Aorta (tissue), 5 donors: ENCODE results near the gene DNHD1. TPM values are rescaled to one million over a fixed set of nuclear protein-coding genes. Genes with fewer than 3 reads are reported as not detected.
A peak's percentile ranks its signal among the peaks of the same experiment; 100 is the strongest.

Experiments
- ATAC-seq: fragments of 200-7000 bp; cut with Tn5 transposase; one replicate; pipeline ENCODE4 v1.9.1; 2022; ENCODE audit warnings: moderate library complexity; ENCODE audit not compliant: low FRiP score
- DNase-seq, 2 donors: peaks; one replicate each; pipeline ENCODE4 v3.0.0-alpha.2; 2020
- H3K27ac ChIP-seq, 2 donors: one replicate each; pipeline ENCODE4 v1.5.1; 2013; ENCODE audit warnings: low read length in 2 of 2, mild to moderate bottlenecking in 2 of 2, moderate library complexity in 2 of 2, control low read depth in 1 of 2, inconsistent platforms in 1 of 2, low read depth in 1 of 2
- H3K27me3 ChIP-seq, 2 donors: one replicate each; pipeline ENCODE4 v1.6.1; 2013; ENCODE audit warnings: control low read depth in 1 of 2, low read length in 1 of 2, mild to moderate bottlenecking in 1 of 2, moderate library complexity in 1 of 2; ENCODE audit not compliant: insufficient read depth in 2 of 2, control insufficient read depth in 1 of 2
- H3K36me3 ChIP-seq, 2 donors: one replicate each; pipeline ENCODE4 v1.6.1; 2013; ENCODE audit warnings: control low read depth in 1 of 2, low read length in 1 of 2, mild to moderate bottlenecking in 1 of 2; ENCODE audit not compliant: insufficient read depth in 2 of 2, control insufficient read depth in 1 of 2
- H3K4me1 ChIP-seq, 2 donors: one replicate each; pipeline ENCODE4 v1.6.1; 2013; ENCODE audit warnings: low read length in 2 of 2, control low read depth in 1 of 2, mild to moderate bottlenecking in 1 of 2, moderate library complexity in 1 of 2; ENCODE audit not compliant: insufficient read depth in 2 of 2, control insufficient read depth in 1 of 2
- H3K4me3 ChIP-seq, 2 donors: one replicate each; pipeline ENCODE4 v1.5.1; 2013; ENCODE audit warnings: low read length in 2 of 2, control low read depth in 1 of 2, mild to moderate bottlenecking in 1 of 2
- H3K9me3 ChIP-seq: one replicate; pipeline ENCODE4 v1.6.1; 2013; ENCODE audit warnings: mild to moderate bottlenecking, low read length; ENCODE audit not compliant: control insufficient read depth
- WGBS, 2 donors: extraction: QIAGEN DNeasy Blood & Tissue Kit; methylation state at CpG; one replicate each; pipeline ENCODE4 v1.1.7; 2013; 5-methylcytosine and 5-hydroxymethylcytosine counted together
- intact Hi-C, 2 donors: fragments of 100-400 bp; cut with DNase I; formaldehyde crosslinking; loops; one replicate each; pipeline versions ENCODE4 v1.14.2 to v1.15.0; 2022
- polyA plus RNA-seq, 2 donors: library from polyadenylated mRNA; stranded (reverse); fragments of 200-250 nt; gene quantifications; one replicate each; pipeline ENCODE4 v1.2.3, GENCODE V29; 2013
- total RNA-seq, 2 donors: library from RNA; stranded (reverse); fragmentation: NEBNext Ultra II Directional; extraction: Animal tissue kit (Norgen Biotek cat#: 25700); gene quantifications; one replicate each; pipeline ENCODE4 v1.2.1, GENCODE V29; 2021
- donor health status: healthy with polysubstance abuse.
- donor health status: Bipolar disorder and iron deficiency.
- donor health status: DM: no; HTN: no; CAD: no.
- donor health status: DM: no; HTN: no; CAD: no.
- donor health status: DM: yes; HTN: yes; CAD: no.

DNHD1 gene
- total and polyA plus RNA-seq, 4 donors = 1.9 to 28.1 (median 22.3) TPM

DNA sequence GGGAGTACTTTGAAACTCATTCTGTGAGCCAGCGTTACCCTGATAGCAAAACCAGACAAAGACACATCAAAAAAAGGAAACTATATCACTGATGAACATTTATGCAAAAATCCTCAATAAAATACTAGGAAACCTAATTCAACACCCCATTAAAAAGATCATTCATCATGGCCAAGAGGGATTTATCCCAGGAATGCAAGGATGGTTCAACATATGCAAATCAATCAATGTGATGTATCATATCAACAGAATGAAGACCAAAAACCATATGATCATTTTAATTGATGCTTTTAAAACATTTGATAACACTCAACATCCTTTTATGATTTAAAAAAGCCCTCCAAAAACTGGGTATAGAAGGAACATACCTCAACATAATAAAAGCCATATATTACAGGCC, 86.5 kb downstream of the DNHD1 start:
- WGBS, 2 donors = 93 to 98% methylated on average over 1 of the region's 1 CpG
- intact Hi-C loops = no loop called here

DNA sequence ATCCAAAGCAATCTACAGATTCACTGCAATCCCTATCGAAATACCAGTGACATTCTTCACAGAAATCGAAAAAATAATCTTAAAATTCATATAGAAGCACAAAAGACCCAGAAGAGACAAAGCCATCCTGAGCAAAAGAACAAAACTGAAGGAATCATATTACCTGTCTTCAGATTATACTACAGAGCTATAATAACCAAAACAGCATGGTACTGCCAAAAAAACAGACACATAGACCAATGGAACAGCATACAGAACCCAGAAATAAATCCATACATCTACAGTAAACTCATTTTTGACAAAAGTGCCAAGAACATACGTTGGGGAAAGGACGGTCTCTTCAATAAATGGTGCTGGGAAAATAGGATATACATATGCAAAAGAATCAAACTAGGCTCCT, 87.4 kb downstream of the DNHD1 start:
- ATAC-seq (no peak), DNase-seq (no peak)
- no peak overlapping the region for H3K4me3 ChIP-seq
- intact Hi-C loops = no loop called here
- no peak overlapping the region for H3K27ac ChIP-seq
- H3K4me1 ChIP-seq = no peaks in the 10 kb centered on the region
- H3K36me3 ChIP-seq = no peaks in the 10 kb centered on the region
- H3K27me3 ChIP-seq = no peaks in the 10 kb centered on the region
- no peaks in the 10 kb centered on the region for H3K9me3 ChIP-seq
- WGBS, 2 donors = 95 to 96% methylated on average over 4 of the region's 4 CpGs

More for the DNA sequence above, 86.5 kb downstream of the DNHD1 start:
- no peak overlapping the region for H3K27ac ChIP-seq
- no peaks in the 10 kb centered on the region for H3K4me1 ChIP-seq
- no peaks in the 10 kb centered on the region for H3K9me3 ChIP-seq
- ATAC-seq = no peak
- no peak overlapping the region for H3K4me3 ChIP-seq
- no peaks in the 10 kb centered on the region for H3K27me3 ChIP-seq
- H3K36me3 ChIP-seq = no peaks in the 10 kb centered on the region
- DNase-seq = no peak

- no peaks in the 10 kb centered on the region for H3K9me3 ChIP-seq
- no peak overlapping the region for H3K27ac ChIP-seq
- ATAC-seq = no peak
- no peaks in the 10 kb centered on the region for H3K27me3 ChIP-seq
- DNase-seq = no peak
- 78 to 86% methylated on average over 25 of the region's 25 CpGs for WGBS, 2 donors
- no peak overlapping the region for H3K4me3 ChIP-seq
- intact Hi-C loops = no loop called here
- no peaks in the 10 kb centered on the region for H3K4me1 ChIP-seq
- no peaks in the 10 kb centered on the region for H3K36me3 ChIP-seq
Measured at GRCh38 chr11:6586434-6587359, 89.6 kb downstream of the DNHD1 start.

DNA sequence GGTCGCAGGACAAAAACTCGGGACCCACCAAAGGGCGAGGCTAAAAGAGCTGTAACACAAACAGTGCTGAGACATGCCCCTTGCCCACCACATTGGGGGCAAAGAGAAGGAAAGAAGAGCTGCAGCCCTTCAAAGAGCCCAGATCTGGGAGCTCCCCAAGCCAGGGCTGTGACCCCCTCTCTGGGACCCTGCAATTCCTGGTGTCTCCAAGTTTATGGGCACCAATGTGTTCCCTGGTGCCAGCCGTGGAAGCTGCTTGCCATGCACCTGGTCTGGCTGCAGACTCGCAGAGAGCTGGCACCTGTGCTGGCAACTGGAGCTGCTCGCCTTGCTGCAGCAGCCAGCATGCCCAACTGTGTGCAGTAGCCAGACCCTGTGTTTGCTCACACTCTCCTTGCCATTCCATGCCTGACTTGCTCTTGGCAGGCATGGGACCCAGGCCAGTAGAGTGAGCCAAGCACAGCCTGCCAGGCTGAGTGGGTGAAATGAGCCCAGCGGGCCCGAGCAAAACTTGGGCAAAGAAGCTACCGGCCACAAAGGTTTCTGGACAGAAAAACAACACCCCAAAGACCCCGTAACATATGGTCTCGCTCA, 90.4 kb downstream of the DNHD1 start:
- no peaks in the 10 kb centered on the region for H3K9me3 ChIP-seq
- peak in 1 of 2 donors; percentile 56 for DNase-seq
- no peaks in the 10 kb centered on the region for H3K27me3 ChIP-seq
- WGBS, 2 donors = 35 to 43% methylated on average over 11 of the region's 11 CpGs
- intact Hi-C loops = no loop called here
- H3K4me1 ChIP-seq = no peaks in the 10 kb centered on the region
- no peak overlapping the region for H3K27ac ChIP-seq
- H3K4me3 ChIP-seq = no peak overlapping the region
- peak; percentile 68 for ATAC-seq
- no peaks in the 10 kb centered on the region for H3K36me3 ChIP-seq

- no peaks in the 10 kb centered on the region for H3K9me3 ChIP-seq
- intact Hi-C loops = no loop called here
- WGBS, 2 donors = 75 to 84% methylated on average over 1 of the region's 1 CpG
- H3K27me3 ChIP-seq = no peaks in the 10 kb centered on the region
- no peaks in the 10 kb centered on the region for H3K4me1 ChIP-seq
- ATAC-seq (no peak), DNase-seq (no peak)
- H3K27ac ChIP-seq = no peak overlapping the region
- no peak overlapping the region for H3K4me3 ChIP-seq
- H3K36me3 ChIP-seq = no peaks in the 10 kb centered on the region
Measured at GRCh38 chr11:6588018-6588417, 90.9 kb downstream of the DNHD1 start.

- peaks cover 0 to 8% of the 10 kb centered on the region in 2 donors for H3K36me3 ChIP-seq
- intact Hi-C loops = no loop called here
- no peaks in the 10 kb centered on the region for H3K27me3 ChIP-seq
- H3K27ac ChIP-seq = no peak overlapping the region
- 62 to 79% methylated on average over 3 of the region's 3 CpGs for WGBS, 2 donors
- ATAC-seq = no peak
- no peak for DNase-seq
- H3K4me3 ChIP-seq = no peak overlapping the region
- H3K9me3 ChIP-seq = no peaks in the 10 kb centered on the region
- peaks cover 2 to 3% of the 10 kb centered on the region in 2 donors for H3K4me1 ChIP-seq
Measured at GRCh38 chr11:6594142-6594768, 97.2 kb downstream of the DNHD1 start.

DNA sequence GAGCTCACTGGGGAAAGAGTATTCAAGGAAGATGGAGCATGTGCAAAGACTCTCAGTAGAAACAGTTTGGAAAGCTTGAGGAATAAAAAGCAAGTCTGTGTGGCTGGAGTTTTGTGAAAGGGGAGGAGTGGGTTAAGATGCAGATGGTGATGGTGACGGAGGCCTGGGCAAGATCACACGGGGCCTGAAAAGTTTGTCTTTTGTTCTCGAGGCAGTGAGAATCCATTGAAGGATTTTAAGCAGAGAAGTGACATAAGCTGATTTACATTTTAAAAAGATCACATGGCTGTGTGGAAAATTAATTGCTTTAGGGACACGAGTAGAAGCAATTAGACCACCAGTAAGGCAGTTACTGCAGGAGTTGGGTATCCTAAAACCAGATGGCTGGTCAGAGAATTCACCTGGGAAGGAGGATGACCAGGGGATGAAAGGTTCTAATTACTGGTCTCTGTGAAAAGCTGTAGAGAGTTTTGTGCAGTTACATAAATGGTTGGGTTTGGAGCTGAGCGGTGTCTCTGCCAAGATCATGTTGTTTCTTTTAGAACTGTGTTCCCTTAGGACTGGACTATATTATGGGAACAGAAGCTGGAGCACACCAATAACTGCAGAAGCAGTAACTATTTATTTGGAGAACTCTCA, 99.3 kb downstream of the DNHD1 start:
- no peak for DNase-seq
- WGBS, 2 donors = 3 to 16% methylated on average over 5 of the region's 5 CpGs
- H3K9me3 ChIP-seq = no peaks in the 10 kb centered on the region
- intact Hi-C loops = loop anchor here in 1 of 2 donors (5.0 kb wide), 2 partner anchors 59 to 79 kb away; no protein-coding TSS in a partner anchor
- peaks cover 2 to 3% of the 10 kb centered on the region in 2 donors for H3K4me1 ChIP-seq
- no peak for ATAC-seq
- no peak overlapping the region for H3K4me3 ChIP-seq
- peak overlapping the region in 1 of 2 donors; percentile 43 for H3K27ac ChIP-seq
- H3K36me3 ChIP-seq = peaks cover 0 to 19% of the 10 kb centered on the region in 2 donors
- H3K27me3 ChIP-seq = no peaks in the 10 kb centered on the region

- Histone ChIP-seq H3K27ac (peak overlapping the region in 1 of 2 donors; percentile 55), H3K4me3 (no peak overlapping the region), H3K9me3 (no peaks in the 10 kb centered on the region), H3K27me3 (no peaks in the 10 kb centered on the region), H3K4me1 (peaks cover 2 to 3% of the 10 kb centered on the region in 2 donors), H3K36me3 (peaks cover 0 to 19% of the 10 kb centered on the region in 2 donors)
- ATAC-seq (no peak), DNase-seq (no peak)
- WGBS, 2 donors = 88 to 89% methylated on average over 3 of the region's 3 CpGs
- intact Hi-C loops = loop anchor here in 1 of 2 donors (5.0 kb wide), 2 partner anchors 61 to 81 kb away; no protein-coding TSS in a partner anchor
Measured at GRCh38 chr11:6598555-6598954, 101.5 kb downstream of the DNHD1 start.
